ENCODE results near the gene ACOT13.
A peak's percentile ranks its signal among the peaks of the same experiment; 100 is the strongest.
"Not testable (repeated sequence)": the region's sequence is repeated elsewhere in the genome, so short reads cannot be mapped to it uniquely, and the experiment has no call there.

The ACOT13 gene

GRCh38 chr6:24731456-24732134, 64.7 kb downstream of the ACOT13 start:
- not testable (repeated sequence) for DNase-seq (ENCODE audit: low read depth in 2 of 2)

DNA sequence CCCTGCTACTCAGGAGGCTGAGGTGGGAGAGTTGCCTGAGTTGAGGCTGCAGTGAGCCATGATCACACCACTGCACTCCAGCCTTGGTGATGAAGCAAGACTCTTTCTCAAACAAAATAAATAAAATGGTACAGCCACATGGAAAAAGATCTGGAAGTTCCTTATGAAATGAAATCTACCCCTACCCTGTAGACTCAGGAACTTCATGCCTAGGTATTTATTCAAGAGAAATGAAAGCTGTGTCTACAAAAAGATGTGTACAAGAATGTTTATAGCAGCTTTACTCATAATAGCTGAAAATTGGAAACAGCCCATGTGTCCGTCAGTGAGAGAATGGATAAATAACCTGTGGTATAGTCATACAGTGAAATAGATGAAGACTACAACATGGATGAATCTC, 67.3 kb downstream of the ACOT13 start:
- DNase-seq (ENCODE audit: low read depth in 2 of 2): no peak

- DNase-seq (ENCODE audit: low read depth in 2 of 2): not testable (repeated sequence)
Measured at GRCh38 chr6:24734710-24735109, 67.8 kb downstream of the ACOT13 start.

GRCh38 chr6:24738741-24739140, 71.9 kb downstream of the ACOT13 start:
- DNase-seq (ENCODE audit: low read depth in 2 of 2): no peak

- no peak for DNase-seq (ENCODE audit: low read depth in 2 of 2)
Measured at GRCh38 chr6:24740861-24741260, 74.0 kb downstream of the ACOT13 start.

- DNase-seq (ENCODE audit: low read depth in 2 of 2): no peak
Measured at GRCh38 chr6:24742216-24742738, 75.4 kb downstream of the ACOT13 start.

- peak; percentile 89 to 90 for DNase-seq (ENCODE audit: low read depth in 2 of 2)
Measured at GRCh38 chr6:24743265-24743943, 76.5 kb downstream of the ACOT13 start.

DNA sequence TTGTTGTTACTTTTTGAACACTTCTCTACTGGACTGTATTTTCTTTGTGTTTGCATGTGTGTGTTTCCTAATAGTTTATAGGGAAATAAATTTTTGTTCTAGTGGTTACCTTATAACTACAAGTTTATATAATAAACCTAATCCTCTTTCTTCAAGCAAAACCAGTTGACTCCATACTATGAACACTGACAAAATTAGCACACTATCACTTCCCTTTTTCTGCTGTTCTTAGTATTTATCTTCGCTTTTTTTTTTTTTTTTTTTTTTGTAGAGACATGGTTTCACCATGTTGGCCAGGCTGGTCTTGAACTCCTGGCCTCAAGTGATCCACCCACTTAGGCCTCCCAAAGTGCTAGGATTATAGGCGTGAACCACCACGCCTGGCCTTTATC, 77.1 kb downstream of the ACOT13 start:
- no peak for DNase-seq (ENCODE audit: low read depth in 2 of 2)

DNA sequence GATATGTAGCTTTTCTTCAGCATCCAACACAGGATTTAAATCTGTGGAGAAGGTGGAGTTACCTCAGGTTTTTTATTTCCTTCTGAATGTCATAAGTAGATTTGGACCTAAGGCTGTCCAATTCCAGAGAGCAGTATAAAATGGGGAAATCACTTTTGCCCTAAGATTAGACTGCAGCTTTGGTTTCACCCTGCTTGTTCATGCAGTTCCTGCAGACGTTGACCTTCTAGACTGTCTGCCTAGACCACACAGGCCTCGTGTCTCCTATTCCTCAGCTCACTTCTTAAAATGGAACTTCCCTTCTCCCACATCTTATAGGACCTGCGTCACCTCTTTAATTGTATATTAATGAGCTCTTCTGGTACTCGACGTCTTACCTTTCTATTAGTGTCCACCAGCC, 78.0 kb downstream of the ACOT13 start:
- no peak for DNase-seq (ENCODE audit: low read depth in 2 of 2)

- no peak for DNase-seq (ENCODE audit: low read depth in 2 of 2)
Measured at GRCh38 chr6:24749297-24749696, 82.4 kb downstream of the ACOT13 start.

GRCh38 chr6:24750878-24751277, 84.0 kb downstream of the ACOT13 start:
- not testable (repeated sequence) for DNase-seq (ENCODE audit: low read depth in 2 of 2)

GRCh38 chr6:24752503-24752902, 85.6 kb downstream of the ACOT13 start:
- no peak for DNase-seq (ENCODE audit: low read depth in 2 of 2)

GRCh38 chr6:24752917-24753492, 86.1 kb downstream of the ACOT13 start:
- DNase-seq (ENCODE audit: low read depth in 2 of 2): no peak

- no peak for DNase-seq (ENCODE audit: low read depth in 2 of 2)
Measured at GRCh38 chr6:24753545-24753944, 86.7 kb downstream of the ACOT13 start.

DNA sequence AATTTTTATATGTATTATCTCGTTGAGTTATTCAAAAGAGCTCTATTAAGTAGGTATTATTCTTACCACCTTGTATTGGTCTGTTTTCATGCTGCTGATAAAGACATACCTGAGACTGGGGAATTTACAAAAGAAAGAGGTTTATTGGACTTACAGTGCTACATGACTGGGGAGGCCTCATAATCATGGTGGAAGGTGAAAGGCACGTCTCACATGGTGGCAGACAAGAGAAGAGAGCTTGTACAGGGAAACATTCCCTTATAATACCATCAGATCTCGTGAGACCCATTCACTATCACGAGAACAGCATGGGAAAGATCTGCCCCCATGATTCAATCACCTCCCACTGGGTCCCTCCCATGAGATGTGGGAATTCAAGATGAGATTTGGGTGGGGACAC, 87.5 kb downstream of the ACOT13 start:
- not testable (repeated sequence) for DNase-seq (ENCODE audit: low read depth in 2 of 2)
